Measurements from ENCODE around the gene DIMT1.
A peak's percentile ranks its signal among the peaks of the same experiment; 100 is the strongest.

Gene DIMT1

DNA sequence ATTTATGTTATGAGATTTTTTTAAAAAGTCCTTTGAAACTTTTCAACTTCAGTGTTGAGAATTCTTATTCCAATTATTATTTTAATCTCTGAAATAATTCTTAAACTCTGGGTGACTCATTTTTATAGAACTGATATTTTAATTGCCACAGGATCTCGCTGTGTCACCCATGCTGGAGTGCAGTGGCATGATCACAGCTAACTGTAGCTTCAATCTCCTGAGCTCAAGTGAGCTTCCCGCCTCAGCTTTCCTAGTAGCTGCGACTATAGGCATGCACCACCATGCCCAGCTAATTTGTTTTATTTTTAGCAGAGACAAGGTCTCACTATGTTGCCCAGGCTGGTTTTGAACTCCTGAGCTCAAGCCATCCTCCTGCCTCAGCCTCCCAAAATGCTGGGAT, 41.0 kb downstream of the DIMT1 start:
- no peak for DNase-seq

- peak; percentile 71 for DNase-seq
Measured at GRCh38 chr5:62354028-62354874, 49.5 kb downstream of the DIMT1 start.

GRCh38 chr5:62348723-62349481, 54.8 kb downstream of the DIMT1 start:
- DNase-seq: no peak

DNA sequence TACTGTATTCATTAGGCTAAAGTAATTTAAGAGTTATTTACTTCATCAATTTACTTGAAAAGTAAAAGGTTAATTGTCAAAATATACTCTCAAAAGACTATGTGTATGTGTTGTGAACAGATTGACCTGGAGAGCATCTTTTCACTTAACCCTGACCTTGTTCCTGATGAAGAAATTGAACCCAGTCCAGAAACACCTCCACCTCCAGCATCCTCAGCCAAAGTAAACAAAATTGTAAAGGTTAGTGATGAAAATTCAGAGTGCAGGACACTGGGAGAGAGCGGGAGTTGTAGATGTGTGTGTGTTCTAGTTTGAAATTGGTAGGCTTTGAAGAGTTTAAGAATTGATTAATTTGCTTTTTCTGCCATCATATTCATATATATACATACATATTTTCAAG, 55.8 kb downstream of the DIMT1 start:
- DNase-seq: no peak

DNA sequence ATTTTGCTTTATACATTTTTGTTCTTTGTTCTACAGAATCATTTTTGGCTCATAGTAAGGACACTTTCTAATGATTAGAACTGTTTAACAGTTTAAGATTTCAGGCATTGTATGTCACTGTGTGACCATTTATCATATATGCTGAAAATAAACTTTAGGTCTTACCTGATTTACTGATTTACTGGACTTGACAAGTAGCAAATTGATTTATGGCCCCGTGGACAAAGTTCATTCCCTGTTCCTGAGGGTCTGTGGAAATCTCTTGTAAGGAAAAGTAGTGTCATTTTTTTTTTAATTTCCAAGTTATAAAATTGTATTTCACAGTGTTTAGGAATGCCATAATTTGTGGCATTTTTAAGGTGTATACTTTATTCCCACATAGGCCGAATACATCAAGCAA, 57.0 kb downstream of the DIMT1 start:
- DNase-seq: no peak

DNA sequence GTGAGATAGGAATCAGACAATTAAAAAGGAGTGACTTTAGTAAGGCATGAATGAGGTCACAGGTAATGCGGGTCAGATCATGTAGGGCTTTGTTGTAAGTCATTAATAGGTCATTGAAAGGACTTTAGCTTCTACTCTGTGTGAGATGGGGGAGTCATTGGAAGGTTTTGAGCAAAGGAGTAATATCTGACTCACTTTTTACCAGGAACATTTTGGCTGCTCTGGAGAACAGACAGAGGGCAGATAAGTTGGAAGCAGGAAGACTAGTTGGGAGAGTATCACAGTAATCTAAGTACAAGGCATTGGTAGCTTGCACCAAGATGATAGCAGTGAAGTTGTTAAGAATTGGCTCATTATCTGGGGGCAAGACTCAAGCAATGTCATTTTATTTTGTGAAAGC, 60.3 kb downstream of the DIMT1 start:
- no peak for DNase-seq

DNA sequence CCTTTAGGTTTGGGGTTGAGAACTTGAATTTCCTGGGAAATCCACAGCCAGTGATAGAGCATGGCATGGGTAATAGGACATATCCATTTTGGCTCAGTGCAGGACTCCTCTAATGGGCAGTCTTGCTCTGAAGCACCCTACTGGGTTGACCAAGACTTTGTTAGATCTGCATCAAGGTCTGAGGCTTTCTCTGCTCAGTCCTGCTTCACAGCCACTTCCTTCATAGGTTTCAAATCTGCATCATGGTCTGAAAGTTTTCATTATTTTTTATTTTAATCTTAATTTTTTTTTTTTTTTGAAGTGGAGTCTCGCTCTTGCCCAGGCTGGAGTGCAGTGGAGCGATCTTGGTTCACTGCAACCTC, 61.2 kb downstream of the DIMT1 start:
- no peak for DNase-seq

GRCh38 chr5:62341783-62342475, 61.8 kb downstream of the DIMT1 start:
- DNase-seq: peak; percentile 20

- DNase-seq: no peak
Measured at GRCh38 chr5:62340979-62341378, 62.7 kb downstream of the DIMT1 start.

GRCh38 chr5:62340392-62340791, 63.3 kb downstream of the DIMT1 start:
- DNase-seq: no peak

Data from CD4-positive, alpha-beta T cell treated with Interleukin-10 for 1 hour (primary cell).